Activated naive CD8-positive, alpha-beta T cell treated with anti-CD3 and anti-CD28 coated beads, Interleukin-2, amount 50 U/mL, for 16 hours (primary cell): ENCODE data around the gene KCNMB3.
"Not testable (repeated sequence)": the region's sequence is repeated elsewhere in the genome, so short reads cannot be mapped to it uniquely, and the experiment has no call there.

ENCODE experiments used
- DNase-seq: peaks from one replicate; pipeline ENCODE4 v3.0.0-alpha.2; 2020; ENCODE audit warnings: low read depth, low spot score

KCNMB3 gene, protein sequence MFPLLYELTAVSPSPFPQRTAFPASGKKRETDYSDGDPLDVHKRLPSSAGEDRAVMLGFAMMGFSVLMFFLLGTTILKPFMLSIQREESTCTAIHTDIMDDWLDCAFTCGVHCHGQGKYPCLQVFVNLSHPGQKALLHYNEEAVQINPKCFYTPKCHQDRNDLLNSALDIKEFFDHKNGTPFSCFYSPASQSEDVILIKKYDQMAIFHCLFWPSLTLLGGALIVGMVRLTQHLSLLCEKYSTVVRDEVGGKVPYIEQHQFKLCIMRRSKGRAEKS

DNA sequence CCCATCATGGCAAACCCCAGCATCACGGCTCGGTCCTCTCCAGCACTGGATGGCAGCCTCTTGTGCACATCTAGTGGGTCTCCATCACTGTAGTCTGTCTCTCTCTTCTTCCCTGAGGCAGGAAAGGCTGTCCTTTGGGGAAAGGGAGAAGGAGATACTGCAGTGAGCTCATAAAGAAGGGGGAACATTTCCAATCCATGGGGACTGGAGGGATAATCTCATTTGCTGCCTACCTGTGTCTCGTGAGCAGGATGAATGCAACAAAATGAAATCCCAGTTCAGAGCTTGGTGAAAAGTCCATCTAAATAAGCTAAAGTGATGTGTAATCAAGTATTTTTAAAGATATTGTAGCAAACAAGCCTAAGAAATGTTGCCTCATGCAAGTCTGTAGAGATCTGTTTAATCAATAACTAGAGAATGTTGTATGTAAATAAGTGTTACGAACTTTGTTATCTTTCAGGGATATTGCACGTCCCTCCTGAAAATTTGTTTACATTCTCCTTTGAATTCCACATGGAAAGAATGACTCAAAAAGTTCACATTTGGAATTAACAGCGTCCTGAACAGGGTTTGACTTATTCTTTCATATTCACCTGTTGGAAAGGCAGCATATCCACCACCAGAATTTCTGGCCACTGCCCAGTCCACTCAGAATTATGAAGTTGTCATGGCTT is at the start of gene KCNMB3:
Gene KCNMB3, minus strand, starts transcription at position 312 of the 674 bp plus-strand sequence. Its CDS starts 124 bp downstream, at position 188.
- DNase-seq: no peak

DNA sequence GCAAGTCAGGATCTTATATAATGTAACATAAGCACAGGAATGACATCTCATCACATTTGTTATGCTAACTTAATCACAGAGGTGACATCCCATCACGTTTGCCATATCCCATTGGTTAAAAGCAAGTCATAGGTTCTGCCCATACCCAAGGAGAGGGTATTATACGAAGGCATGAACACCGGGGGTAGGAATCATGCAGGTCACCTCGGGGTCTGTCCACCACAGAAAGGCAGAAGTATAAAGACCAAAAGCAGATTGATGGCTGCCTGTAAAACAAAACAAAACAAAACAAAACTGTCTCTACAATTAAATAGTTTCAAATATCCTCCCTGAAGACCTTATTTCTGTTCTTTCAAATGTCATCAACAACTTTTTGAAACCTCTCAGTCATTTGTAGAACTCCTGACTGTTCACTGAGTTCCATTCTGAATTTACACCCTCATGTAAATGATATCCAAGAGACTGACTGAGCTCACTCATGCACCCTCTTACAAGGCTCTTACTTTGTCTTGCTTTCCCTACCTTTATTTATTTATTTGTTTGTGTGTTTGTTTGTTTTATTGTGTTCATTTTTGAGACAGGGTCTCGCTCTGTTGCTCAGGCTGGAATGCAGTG is 49.2 kb upstream of the KCNMB3 start:
- DNase-seq: no peak

DNA sequence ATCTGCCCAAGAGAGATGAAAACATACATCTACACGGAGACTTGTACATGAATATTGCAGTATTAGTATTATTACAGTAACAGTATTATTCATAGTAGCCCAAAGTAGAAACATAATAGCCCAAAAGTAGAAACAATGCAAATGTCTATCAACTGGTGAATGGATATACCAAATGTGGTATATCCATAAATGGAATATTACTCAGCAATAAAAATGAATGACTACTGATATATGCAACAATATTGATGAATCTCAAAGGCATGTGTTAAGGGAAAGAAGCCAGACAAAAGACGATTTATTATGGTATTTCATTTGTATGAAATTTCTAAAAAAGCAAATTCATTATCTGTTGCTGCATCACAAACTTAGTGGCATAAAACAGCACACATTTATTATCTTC is 48.4 kb upstream of the KCNMB3 start:
- no peak for DNase-seq

DNA sequence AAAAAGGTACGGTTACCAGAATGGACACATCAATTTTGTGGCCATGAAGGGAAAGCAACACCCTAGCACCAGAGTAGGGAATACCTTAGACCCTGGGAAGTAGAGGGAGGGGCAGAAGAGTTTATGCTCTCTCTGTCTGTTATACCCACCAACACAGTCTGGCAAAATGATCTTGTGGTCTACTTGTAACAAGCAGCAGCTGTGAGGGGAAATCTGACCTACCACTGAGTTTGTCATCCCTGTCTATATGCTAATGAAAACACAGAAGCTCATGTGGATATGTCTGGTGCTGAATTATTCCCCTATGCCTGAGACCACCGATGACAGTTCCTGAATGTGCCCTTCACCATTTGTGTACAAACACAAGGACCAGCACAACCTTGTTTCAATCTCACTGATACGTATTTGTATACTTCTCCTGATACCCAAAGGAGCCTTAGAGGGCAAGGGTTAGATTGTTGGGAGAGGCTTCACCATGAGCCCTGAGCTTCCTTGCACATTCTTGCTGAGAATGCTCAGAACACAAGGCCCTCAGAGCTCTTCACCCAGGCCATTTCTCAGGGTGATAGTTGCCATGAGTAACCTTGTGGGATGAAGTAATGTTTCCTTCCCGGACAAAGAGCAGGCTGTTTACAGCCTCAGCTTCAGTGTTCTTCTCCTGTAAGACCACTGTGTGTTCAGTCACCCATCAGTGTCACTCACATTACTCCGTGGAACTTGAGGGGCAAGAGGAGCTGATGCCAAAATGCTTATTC is 47.2 kb upstream of the KCNMB3 start:
- DNase-seq: no peak

DNA sequence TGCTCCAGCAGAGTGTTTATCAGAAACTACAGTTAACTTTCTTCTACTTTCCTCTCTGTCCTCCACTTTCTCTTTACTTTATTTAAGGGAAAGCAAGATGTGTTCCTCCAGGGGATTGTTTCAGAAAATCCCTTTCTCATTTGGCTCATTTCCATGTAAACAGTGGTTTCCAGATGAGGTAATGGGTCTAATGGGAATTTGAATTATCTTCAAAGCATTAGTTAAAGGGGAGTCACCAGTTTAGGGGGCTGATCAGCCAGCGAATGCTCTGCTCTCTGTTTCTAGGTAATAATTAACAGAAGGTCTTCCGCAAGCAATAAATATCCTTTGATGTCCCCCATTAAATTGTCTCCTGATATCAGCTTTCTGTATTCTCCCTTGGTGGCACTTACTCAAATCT is 41.5 kb upstream of the KCNMB3 start:
- DNase-seq: no peak

DNA sequence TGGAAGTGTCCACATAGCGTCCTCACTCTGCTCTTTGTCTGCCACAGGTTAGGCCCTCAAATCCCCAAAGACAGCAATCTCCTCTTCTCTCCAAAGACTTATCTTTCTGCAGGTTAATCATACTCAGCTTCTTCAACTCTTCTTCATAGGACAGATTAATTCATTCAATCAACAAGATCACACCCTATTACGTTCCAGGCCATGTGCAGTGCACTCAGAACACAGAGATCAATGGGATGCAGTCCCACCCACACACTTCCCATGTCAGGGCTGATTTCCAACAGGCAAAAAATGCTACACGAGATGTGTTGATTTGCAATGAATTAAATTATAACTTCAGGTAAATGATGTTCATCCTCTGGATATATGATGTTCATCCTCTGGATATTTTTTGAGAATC is 38.4 kb upstream of the KCNMB3 start:
- no peak for DNase-seq

- DNase-seq: no peak
Observed at GRCh38 chr3:179288845-179289244, 37.9 kb upstream of the KCNMB3 start.

- no peak for DNase-seq
Observed at GRCh38 chr3:179286331-179286730, 35.4 kb upstream of the KCNMB3 start.

DNA sequence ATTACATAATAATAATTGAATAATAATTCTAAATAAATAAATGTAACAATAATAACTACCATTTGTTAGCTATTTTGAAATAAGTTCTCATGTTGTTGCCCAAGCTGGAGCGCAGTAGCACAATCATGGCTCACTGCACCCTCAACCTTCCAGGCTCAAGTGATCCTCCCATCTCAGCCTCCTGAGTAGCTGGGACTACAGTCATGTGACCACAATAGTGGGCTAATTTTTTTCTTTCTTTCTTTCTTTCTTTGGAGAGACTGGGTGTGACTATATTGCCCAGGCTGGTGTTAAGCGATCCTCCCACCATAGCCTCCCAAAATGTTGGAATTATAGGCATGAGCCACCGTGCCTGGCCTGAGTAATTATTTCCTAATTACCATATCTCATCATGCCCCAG is 30.9 kb upstream of the KCNMB3 start:
- no peak for DNase-seq

GRCh38 chr3:179279837-179280236 is 28.9 kb upstream of the KCNMB3 start:
- DNase-seq: no peak

- DNase-seq: no peak
Observed at GRCh38 chr3:179278932-179279693, 28.2 kb upstream of the KCNMB3 start.

- DNase-seq: no peak
Observed at GRCh38 chr3:179278151-179278550, 27.2 kb upstream of the KCNMB3 start.

- no peak for DNase-seq
Observed at GRCh38 chr3:179276743-179277142, 25.8 kb upstream of the KCNMB3 start.

GRCh38 chr3:179276001-179276400 is 25.1 kb upstream of the KCNMB3 start:
- no peak for DNase-seq

GRCh38 chr3:179274434-179274833 is 23.5 kb upstream of the KCNMB3 start:
- DNase-seq: not testable (repeated sequence)

GRCh38 chr3:179272385-179272784 is 21.5 kb upstream of the KCNMB3 start:
- no peak for DNase-seq

DNA sequence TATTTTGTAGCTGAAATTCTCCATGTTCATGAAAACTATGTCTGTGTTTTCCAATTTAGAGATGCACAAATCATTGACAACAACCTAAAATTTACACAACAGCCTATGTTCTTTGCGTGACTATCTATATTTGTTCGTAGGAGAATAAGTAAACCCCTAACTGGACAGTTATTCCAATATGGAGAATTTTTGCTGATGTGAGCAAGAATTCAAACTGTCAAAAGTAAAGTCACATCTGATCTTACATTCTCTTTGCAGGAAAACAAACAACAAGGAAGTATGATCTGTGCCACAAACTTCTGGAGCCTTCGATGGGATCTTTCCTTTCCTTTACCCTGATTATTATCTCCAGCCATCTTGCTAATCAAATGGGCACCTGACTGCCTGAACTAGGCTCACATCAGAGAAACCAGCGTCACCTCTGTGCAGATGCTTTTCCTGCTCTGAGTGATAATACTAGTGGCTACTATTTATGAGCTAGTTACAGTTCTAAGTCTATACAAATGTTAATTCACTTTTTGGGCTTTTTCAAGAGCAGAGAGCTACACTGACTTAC is 18.3 kb upstream of the KCNMB3 start:
- DNase-seq: no peak

- no peak for DNase-seq
Observed at GRCh38 chr3:179268400-179269051, 17.6 kb upstream of the KCNMB3 start.

- DNase-seq: no peak
Observed at GRCh38 chr3:179266701-179267211, 15.8 kb upstream of the KCNMB3 start.

GRCh38 chr3:179265875-179266274 is 15.0 kb upstream of the KCNMB3 start:
- no peak for DNase-seq
